DMS153 (cell line): Measurements from ENCODE around the gene MGME1.
"Not testable (repeated sequence)": the region's sequence is repeated elsewhere in the genome, so short reads cannot be mapped to it uniquely, and the experiment has no call there.

ENCODE experiments used
- DNase-seq: peaks from one replicate; lab custom pipeline; 2025; lab: John Stamatoyannopoulos, UW

MGME1 gene

DNA sequence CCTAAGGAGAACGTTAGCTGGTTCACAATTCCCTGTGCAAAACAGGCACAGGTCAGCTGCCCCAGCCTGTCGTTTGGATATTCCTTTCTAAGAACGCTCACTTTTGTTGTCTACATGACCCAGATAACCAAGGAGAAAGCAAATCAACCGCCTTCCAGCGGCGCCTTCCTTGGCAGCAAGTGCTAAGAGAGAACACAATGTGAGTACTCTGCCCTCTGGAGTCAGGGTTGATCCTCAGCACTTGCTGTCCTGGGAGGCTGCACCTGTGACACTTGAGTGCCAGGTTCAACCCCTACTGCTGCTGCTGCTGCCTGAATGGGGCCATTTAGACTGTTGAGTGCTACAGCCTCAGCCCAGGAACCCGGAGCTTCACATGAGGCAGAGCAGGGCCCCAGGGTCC, 52.1 kb downstream of the MGME1 start:
- DNase-seq = no peak

DNA sequence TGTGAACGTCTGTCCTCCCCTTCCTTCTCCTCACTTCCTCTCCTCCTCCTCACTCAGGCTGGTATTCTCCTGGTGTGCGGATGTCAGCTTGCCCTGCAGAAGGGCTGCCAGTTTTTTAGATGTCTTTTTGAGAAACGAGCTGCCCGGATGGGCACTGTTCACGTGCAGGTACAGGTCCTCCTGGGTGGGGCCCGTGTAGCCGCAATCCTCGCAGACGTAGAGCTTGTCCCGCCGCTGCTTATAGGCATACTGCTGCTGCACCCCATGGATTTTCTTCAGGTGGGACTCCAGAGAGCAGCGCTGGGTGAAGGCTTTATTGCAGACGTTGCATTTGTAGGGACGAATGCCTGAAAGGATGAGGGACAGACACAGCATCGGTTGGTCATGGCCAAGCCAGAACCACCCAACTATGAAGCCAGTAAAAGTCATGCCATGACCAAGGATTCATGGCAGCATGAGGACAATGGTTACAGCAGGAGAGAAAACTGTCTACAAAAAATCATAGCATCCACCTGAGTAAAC, 55.8 kb downstream of the MGME1 start:
- DNase-seq = no peak

DNA sequence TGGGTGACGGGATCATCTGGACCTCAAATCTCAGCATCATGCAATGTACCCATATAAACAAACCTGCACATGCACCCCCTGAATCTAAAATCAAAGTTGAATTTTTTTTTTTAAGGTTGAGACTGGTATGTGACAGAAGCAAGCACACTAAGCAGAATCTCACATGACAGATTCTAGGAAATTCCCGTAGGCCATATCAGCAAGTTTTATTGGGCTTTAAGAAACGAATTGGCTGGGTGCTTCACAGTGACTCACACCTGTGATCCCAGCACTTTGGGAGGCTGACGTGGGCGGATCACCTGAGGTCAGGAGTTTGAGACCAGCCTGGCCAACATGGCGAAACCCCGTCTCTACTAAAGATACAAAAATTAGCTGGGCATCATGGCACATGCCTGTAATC, 58.2 kb downstream of the MGME1 start:
- DNase-seq = not testable (repeated sequence)

DNA sequence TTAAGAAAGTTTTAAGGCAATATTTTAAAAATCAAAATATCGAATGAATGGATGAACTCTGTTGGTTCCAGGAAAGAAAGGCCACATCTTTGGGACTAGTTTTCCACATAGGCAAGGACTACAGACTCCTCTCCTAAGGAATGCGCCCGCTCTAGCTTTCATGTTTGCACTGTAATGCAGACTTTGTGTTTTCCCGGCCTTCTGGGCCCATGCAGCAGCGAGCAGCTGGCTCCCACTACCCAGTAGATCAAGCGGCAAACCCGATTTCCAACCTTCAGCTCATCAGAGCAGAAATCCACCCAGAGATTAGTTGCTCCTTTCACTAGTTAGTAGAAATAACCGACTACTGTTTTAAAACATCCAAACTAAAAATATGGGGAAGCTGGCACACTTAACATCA, 61.2 kb downstream of the MGME1 start:
- DNase-seq = no peak

DNA sequence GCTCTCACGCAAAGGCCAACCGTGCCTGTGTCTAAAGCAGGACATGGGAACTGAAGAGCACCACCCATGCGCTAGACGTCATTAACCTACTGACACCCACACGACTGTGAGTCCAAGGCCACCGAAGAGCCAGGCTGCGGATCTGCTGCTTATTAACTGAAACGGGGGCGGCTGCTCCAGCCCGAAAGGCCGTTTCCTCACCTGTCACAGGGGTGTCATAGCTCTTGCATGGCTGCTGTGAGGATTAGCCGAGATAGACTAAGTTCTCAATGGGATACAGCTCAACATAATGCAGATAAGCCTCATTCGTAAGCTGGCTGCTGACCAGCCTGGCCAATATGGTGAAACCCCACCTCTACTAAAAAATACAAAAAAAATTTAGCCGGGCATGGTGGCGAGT, 62.2 kb downstream of the MGME1 start:
- DNase-seq = no peak

DNA sequence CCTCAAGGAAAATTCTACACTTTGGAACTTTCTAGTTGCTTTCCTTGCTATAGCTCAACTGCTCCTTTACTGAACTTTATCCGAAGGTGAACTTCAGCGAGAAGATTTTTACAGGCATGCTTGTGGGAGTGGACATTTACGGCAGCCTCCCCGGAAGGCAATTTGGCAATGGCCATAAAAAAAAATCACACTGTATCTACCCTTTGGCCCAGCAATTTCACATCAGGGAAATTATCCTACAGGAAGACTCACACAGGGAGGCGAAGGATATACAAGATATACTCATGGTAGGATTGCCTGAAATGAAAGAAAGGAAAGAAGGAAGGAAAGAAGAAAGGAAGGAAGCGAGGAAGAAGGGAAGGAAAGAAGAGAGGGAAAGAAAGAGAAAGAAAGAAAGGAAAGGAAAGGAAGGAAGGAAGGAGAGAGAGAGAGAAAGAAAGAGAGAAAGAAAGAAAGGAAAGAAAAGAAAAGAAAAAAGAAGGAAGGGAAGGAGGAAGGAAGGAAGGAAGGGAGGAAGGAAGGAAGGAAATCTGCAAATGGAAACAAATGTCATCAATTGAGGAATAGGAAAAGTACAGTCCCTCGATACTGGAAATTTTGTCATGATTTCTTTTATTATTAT, 63.2 kb downstream of the MGME1 start:
- no peak for DNase-seq

DNA sequence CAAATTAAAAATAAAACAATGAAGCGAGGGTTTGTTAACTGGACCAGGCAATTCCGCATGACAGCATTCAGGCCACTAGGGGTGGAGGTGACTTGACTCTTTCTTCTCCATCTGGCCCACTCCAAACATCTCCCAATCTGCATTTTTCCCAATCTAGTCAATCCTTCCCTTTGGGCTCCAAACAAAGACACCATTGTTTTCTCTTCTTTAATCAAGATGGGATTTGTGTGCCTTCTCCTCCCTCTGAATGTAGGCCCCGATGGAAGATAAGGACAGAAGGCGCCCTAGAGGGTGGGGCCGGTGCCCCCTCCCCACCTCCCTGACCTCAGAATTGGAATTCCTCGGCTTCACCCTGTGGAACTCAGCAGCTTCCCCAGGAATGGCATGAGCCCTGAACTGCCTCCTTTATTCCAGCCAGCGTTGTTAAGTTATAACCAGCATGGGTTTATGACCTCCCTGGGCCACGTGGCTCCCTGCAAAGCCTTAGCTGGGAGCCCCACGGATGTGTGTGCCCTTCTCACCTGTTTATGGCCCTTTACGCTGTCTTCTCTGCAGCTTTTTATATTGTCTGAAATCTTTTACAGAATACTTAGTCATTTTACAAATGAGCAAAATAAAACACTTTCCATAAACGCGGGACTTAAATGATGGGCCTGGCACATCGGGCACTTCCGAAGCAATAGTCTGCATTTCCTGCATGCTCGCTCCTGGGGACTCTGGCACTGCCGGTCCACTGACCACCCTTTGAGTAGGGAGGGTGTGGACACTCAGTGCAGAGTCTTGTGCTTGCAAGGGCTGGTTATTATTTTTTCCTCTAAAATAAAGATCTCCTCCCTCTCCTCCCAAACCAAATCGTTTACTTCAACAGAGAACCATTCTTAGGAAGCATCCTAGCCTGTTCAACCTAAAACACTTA, 64.4 kb downstream of the MGME1 start:
- DNase-seq = no peak

DNA sequence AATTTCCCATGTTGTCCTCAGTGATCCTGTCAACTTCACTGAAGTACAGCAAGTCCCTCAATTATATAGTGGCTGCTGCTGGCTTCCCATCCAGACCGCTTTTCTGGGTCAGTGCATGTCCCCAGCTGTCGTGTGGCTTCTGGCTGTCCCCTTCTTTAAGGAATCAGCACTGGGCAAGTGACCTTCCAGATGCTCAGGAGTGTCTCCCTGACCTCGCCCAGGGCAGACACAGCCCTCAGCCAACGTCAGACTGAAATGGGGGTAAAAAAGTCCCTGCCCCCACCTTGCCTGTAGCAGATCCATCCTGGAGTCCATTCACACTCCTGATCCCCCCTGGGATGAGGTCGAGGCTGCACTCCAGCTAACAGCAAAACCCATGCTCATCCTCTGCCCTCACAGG, 65.2 kb downstream of the MGME1 start:
- DNase-seq = no peak

DNA sequence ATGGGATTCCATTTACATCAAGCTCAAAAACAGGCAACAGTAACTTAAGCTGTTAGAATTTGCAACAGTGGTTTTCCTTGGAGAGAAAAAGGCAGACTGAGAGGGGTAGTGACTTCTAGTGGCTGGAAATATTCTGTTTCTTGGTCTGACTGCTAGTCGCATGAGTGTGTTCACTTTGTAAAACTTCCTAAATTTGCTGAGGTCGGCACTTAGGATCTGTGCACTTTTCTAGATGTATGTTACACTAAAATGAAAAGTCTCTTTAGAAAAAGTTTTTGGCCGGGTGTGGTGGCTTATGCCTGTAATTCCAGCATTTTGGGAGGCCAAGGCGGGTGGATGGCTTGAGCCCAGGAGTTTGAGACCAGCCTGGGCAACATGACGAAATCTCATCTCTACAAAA, 70.2 kb downstream of the MGME1 start:
- no peak for DNase-seq
